Gastrocnemius medialis (tissue), 4 donors: ENCODE measurements around the gene DTNB.

Experiments used
- POLR2A ChIP-seq, 2 donors: fragments of 450-650 bp; IDR thresholded peaks; one replicate each; pipeline ENCODE4 v1.6.1; 2017; ENCODE audit warnings: antibody characterized with exemption in 2 of 2, mild to moderate bottlenecking in 2 of 2, moderate library complexity in 2 of 2
- TF ChIP-seq, protein P1 (sequence below), 5 experiments: fragments of 450-650 bp in 3 of 5; fragments of 200-600 bp in 2 of 5; sonication (generic) in 2 of 5; IDR thresholded peaks in 4 of 5; conservative IDR thresholded peaks in 1 of 5; 1 replicate in 4 of 5; 2 replicates in 1 of 5; pipeline ENCODE4 v1.5.1; 2016 to 2019; ENCODE audit warnings: antibody characterized with exemption in 5 of 5, mild to moderate bottlenecking in 3 of 5, moderate library complexity in 3 of 5

DNA sequence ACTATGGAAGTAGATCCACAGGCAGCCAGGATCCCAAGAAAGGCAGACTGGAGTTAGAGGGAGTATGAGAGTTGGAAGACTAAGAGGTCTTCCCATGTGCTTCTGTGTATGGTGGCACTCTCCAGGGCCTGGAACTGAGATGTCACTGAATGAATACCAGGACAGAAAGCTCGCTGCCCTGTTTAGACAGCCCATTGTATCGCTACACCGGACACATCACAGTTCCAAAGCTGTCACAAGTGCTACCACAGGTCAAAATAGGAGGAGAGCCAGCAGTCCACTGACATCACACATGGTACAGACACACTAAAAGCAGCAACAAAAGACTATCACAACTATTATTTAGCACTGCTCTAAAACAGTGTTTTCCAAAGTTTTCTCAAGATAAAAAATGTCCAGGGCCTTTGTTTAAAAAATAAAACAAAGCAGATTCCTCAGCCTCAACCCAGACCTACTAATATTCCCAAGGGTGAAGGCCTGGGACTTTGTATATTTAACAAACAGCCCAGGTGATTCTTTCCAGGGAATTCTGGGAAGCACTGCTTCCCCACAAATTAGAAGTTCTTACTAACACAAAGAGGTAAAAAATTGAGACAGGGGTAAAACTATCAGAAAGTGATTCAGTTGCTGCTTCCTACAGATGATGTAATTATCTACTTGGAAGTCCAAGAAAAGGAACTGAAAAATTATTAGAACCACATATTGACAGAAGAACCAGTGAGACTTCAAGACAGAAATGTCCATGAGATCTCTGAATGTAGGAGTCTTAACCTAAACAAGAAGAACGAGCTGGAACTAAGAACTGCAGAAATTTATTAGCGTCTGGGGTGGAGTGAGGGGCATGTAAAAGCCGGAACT, 116.0 kb downstream of the DTNB start:
- TF ChIP-seq POLR2A (IDR thresholded peaks at IDR 0.05): no peak
- TF ChIP-seq, protein P1, sequence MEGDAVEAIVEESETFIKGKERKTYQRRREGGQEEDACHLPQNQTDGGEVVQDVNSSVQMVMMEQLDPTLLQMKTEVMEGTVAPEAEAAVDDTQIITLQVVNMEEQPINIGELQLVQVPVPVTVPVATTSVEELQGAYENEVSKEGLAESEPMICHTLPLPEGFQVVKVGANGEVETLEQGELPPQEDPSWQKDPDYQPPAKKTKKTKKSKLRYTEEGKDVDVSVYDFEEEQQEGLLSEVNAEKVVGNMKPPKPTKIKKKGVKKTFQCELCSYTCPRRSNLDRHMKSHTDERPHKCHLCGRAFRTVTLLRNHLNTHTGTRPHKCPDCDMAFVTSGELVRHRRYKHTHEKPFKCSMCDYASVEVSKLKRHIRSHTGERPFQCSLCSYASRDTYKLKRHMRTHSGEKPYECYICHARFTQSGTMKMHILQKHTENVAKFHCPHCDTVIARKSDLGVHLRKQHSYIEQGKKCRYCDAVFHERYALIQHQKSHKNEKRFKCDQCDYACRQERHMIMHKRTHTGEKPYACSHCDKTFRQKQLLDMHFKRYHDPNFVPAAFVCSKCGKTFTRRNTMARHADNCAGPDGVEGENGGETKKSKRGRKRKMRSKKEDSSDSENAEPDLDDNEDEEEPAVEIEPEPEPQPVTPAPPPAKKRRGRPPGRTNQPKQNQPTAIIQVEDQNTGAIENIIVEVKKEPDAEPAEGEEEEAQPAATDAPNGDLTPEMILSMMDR (IDR thresholded peaks at IDR 0.05 in 4 of 5, conservative IDR thresholded peaks at IDR 0.05 in 1 of 5): no peak
